H1 (cell line): ENCODE measurements around the gene FNDC11. TPM values are rescaled to one million over a fixed set of nuclear protein-coding genes. Genes with fewer than 3 reads are reported as not detected.

Experiments
- BACH1 ChIP-seq: IDR thresholded peaks from 2 replicates; pipeline ENCODE4 v1.6.1; 2012; ENCODE audit warnings: low read length, improper control_type of control experiment
- CHD7 ChIP-seq: fragments of 300-600 bp; sonication (generic); IDR thresholded peaks from 2 replicates; pipeline ENCODE4 v1.7.1; 2012; ENCODE audit warnings: low read length, moderate library complexity, mild to moderate bottlenecking, inconsistent platforms; ENCODE audit not compliant: insufficient replicate concordance
- E2F6 ChIP-seq: IDR thresholded peaks from 2 replicates; pipeline ENCODE4 v1.6.1; 2012; ENCODE audit warnings: inconsistent platforms
- polyA plus RNA-seq, 7 experiments: library from polyadenylated mRNA; depleted of rRNA in 3 of 7; stranded (reverse) in 5 of 7; unstranded in 2 of 7; fragments of >200 nt in 5 of 7; fragments of 200-250 nt in 2 of 7; gene quantifications; 1 replicate in 5 of 7; 2 replicates in 1 of 7; 4 replicates in 1 of 7; pipeline versions ENCODE4 v1.2.1 to v1.2.3, GENCODE V29; 2011 to 2013; ENCODE audit warnings: missing spikeins in 2 of 7, mixed read lengths in 2 of 7
- total RNA-seq: library from RNA; stranded (reverse); fragmentation: NEBNext Ultra II Directional; extraction: Animal tissue kit (Norgen Biotek cat#: 25700); gene quantifications from 2 replicates; pipeline ENCODE4 v1.2.1, GENCODE V29; 2021

Gene FNDC11
- total and polyA plus RNA-seq, 2 of the 8 experiments (the other 6 are each of a cell fraction or from before 2014, with no cell fraction given), result 2.6 to 8.8 TPM

- no peak for TF ChIP-seq CHD7
- no peak for TF ChIP-seq E2F6
- TF ChIP-seq BACH1, result no peak
These were observed 11.9 kb downstream of the FNDC11 start (continued) for GRCh38 chr20:63565699-63566335.
